HG03457 (cell line): ENCODE measurements around the gene FGF10.

Experiments
- ATAC-seq: cut with Tn5 transposase; IDR thresholded peaks from one replicate; pipeline ENCODE4 v1.9.1; 2021; ENCODE audit warnings: moderate number of reproducible peaks; ENCODE audit not compliant: unreplicated experiment

Gene FGF10

DNA sequence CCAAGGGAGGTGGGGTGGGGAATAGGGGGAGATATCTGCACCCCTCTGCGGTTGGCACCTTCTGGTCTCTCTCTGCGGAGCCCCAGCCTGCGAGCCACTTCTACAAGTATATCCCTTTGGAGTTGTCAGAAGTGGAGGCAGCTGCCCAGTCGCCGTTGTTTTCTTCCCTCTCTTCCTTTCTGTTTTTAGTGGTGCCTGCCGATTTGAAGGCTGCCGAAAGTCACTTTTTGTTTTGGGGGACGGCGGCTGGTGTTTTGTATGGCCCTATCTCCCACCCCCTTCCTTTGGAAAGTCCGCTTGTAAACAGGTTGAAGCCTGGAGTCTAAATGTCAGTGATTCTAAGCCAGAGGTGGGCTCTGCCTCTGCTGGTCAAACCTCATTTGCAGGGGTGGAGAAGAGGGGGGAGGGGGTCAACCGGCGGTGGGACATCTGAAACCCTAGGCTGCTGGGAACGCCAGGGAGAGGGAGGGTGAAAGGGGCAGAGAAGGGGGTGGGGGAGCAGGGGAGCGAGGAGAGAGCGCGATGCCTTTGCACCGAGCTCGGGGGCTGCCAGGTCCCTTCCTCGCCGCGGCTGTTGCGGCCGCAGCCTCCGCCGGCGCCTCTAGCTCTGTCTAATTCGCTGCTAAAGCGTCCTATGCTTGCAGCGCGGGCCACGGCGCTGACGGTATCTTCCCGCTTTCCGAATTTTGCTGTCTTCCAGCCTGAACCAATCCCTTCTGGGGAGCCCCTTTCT lies at the start of gene FGF10:
Gene FGF10 (minus strand): TSS at position 331 of the 733 bp plus-strand sequence. CDS start 738 bp downstream, outside the sequence.
- no peak for ATAC-seq

DNA sequence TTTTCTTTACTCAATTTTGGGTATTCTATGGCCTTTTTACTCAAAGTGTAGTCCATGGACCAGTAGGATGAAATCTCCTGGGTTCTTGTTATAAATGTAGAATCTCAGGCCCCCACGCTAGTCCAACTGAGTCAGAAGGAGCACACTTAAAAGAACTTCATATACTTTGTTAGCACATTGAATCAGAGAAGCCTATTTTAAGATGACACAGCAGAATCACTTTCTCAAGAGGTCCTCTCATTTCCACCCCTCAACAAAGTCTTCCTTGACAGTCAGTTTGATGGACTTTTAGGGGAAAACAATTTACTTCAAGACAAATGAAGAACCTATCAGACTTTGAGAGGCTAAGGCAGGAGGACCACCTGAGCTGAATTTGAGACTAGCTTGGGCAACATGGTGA lies 37.7 kb upstream of the FGF10 start:
- no peak for ATAC-seq

DNA sequence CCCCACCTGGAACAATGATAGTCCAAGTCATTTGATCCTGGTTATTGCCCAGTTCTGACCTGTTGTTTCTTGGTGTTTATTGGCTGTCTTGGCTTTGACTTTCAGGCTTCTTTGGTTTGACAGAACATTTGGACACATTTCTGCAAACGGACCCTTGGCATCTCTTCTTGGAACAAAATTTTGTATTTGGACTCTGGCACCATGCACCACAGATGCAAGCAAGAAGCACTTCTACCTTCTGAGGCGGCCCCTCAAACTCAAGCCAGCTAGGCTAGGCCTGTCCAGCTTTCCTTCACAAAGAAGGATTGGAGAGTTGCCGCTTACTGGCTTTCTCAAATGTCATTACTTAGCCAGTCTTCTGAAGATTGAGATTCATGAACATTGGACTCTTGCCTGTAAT lies 23.1 kb upstream of the FGF10 start:
- ATAC-seq = no peak

DNA sequence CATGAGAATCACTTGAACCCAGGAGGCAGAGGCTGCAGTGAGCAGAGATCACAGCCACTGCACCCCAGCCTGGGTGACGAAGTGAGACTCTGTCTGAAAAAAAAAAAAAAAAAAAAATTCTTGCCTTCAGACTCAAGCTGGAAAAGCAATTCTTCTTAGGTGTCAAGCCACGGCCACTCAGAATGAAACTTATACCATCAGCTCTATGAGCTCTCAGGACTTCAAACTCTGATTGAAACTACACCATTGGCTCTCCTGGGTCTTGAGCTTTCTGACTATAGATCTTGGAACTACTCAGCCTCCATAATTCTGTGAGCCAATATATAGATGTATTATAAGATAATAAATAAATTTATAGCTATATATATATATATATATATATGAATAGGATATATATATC lies 12.9 kb upstream of the FGF10 start:
- ATAC-seq = no peak

DNA sequence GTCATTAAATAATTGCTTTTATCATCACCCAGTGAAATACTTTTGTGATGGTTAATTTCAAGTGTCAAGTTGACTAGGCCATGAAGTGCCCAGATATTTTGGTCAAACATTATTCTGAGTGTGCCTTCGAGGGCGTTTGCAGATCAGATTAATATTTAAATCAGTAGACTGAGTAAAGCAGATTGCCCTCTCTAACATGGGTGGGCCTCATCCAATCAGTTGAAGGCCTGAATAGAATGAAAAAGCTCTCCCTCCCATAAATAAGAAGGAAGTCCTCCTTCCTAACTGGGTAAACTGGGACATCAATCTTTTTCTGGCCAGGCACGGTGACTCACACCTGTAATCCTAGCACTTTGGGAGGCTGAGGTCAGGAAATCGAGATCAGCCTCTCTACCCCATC lies 12.4 kb upstream of the FGF10 start:
- ATAC-seq = no peak

DNA sequence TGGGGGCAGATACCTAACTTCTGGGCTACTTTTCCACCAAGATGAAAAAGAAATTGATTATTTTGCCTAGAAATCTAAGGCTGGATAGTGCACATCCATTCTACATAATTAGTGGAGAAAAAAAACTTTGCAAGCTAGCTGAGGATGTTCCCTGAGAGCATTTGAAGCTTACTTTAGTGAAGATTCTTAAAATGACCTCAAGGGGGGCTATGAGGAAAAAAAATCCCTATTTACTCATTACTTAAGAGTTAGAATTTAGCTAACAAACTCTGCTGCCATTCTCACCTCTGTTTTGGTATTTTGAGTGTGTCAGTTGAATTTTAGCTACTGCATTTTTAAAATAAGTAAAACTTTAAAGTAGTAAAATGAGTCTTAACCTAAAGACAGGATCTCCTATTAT lies 9.2 kb upstream of the FGF10 start:
- ATAC-seq = no peak

DNA sequence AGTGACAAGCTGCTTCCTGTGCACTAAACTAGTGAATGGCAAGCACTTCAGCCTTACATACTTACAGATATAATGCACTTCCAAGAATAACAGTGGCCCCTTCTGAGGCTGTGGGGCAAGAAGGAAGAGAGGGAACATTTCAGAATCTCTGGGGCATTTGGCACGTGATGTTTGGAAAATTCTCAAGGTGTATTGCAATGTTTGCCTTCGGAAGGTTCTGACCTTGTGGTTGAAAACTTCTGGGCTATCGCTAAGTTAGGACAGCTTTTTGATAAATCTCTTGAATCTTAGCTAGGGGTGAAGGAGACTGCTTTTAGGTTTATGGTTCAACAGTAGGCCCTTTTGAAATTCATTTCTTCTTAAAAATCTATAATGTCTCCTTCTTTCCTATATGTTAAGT lies 7.1 kb upstream of the FGF10 start:
- no peak for ATAC-seq

DNA sequence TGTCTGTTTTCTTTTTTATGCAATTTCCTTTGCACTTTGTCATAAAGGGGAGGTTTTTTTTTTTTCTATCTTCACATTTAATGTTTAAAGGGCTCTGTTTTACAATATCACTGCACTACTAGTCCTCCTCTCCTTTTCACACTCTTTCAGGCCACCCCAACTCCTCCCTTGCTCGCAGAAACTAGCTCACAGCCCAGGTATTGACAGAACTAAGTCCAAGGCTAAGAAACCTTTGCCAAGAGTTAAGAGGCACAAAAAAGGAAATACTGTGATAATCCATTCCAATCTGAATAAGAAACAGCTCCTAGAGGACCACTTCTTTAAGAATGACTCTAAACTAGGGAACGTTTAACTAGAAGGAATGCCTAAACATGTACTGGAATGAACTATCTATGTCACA lies 1.1 kb upstream of the FGF10 start:
- ATAC-seq = no peak

DNA sequence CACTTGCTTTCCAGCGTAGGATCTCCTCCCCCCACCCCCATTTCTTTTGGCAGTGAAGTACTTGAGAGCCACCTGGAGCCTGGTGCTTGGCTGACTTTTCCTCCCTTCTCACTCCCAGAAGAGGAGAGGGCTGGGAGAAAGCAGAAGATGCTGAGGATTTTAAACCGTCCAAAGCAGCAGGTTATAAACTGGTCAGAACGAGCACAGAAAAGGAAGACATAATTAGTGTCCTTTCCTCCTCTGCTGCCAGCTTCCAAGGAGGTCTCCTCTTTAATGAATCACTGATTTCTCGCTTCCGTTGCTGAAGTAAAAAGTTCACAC lies 563 bp upstream of the FGF10 start:
- ATAC-seq = no peak

DNA sequence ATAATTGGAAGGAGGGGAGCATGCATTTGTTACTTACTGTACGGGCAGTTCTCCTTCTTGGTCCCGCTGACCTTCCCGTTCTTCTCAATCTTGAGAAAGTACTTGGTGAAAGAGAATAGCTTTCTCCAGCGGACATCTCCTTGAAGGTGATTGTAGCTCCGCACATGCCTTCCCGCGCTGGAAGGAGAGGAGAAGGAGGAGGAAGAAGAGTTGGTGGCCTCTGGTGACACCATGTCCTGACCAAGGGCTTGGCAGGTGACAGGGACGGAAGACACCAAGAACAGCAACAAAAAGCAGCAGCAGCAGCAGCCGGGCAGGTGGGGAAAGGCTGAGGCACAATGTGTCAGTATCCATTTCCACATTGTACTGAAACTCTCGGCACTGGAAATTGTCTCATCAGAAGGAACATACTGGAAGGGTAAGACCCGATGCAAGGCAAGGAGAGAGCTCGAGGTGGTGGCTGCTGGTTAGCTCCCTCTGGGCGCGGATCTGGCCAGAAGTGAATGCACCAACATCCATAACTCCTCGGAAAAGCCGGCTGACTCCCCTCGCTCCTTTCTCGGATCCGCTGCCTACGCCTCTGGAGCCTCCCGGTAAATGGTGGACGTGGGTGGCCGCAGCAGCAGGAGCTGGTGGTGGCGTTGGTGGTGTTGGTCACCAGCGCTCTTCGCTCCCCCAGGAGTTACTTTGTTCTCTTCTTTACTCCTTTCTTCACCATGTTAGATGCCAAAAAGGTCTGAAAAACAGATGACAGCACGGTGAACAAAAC lies 715 bp downstream of the FGF10 start:
- no peak for ATAC-seq

DNA sequence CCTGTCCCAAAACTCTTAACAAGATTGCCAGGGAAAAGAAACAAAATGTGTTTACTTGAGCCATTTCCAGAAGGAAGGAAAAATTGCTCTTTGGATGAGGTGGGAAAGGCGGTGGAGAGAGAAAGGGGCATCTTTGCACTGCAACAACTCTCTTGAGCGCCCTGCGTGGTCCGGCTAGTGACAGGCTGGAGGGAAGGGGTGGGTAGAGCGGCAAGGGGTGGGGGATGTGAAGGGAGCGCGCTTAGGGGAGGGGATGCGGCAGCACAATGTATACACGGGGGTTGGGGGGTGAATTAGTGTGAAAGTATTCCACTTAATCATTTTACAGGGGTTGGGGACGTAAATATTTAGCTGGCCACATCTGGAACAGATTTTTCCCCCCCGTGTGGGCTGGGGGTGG lies 1.3 kb downstream of the FGF10 start:
- no peak for ATAC-seq

DNA sequence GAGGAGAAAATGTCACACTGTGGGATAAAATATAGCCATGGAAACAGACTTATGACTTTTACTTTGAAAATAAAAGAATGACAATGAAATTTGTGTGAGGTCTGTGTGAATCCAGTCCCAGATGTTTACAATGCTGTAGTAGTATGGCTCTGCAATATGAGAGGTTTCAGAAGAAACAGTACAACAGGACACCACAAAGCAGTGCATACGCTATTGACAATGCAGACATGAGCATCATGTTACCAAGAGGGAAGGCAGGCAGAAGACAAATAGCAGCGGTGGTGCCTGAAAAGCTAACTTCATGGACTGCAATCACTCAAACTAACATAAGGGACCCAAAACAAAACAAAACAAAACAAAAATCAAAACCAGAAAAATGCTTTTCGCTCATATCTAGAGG lies 1.8 kb downstream of the FGF10 start:
- ATAC-seq = no peak

DNA sequence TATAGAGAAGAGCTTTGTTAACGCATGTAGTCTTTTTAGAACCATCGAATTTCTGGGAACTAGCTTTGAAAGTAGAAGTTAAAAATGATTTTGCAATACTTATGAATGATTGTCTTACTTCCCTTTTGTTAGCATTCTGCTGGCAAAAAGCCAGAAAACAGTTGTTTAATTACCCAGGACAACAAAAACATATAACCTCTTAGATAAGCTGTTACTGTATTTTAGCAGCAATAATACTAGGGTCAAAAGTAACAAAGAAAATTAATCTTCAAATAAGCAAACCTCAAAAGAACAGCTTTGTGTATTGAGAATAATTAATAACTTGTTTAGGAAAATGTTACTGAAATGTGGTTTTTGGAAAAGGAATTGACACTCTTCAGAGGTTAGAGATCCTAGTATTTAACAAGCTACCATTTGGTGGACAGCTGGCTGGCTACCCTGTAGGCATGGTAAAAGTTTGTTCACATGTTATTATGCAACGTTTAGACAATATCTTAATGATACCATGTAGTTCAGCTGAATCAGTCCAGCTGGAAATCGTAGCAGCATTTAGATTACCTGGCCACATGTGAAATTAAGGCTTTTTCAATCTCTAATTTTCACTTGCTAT lies 3.8 kb downstream of the FGF10 start:
- ATAC-seq = no peak

DNA sequence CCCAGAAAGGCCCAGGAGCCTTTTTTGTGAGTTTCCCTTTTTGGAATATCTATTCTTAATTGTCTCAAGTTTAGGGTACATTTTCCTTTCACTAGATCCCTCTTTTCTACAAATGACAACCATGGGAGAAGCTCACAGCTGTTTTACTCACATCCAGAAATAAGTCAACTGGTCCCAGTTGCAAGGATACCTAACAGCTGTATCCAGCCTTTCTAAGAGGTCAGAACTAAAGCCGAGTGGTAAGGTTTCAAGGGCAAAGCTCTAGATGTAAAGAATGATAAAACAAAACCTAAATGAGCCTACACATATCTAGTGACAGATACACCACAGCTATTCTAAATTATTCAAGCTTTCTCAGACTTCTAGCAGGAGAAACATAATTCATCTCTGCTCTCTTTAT lies 4.4 kb downstream of the FGF10 start:
- ATAC-seq = no peak

DNA sequence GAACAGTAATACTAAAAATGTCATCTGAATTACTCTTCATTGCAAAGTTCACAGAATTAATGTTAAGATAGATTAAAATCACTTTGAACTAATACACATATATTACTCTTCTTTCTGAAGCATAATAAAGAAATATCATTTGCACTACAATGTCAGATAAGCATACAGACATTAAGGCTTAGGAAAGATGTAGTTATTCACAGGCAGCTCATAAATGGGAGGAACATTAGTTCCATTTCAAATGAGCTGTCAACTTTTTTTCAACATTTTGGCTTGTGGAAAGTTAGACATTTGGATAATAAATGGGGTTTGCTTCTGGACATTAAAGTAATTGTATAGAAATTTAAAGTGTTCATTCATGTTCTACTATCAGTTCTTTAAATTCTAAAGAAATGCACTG lies 6.3 kb downstream of the FGF10 start:
- no peak for ATAC-seq

DNA sequence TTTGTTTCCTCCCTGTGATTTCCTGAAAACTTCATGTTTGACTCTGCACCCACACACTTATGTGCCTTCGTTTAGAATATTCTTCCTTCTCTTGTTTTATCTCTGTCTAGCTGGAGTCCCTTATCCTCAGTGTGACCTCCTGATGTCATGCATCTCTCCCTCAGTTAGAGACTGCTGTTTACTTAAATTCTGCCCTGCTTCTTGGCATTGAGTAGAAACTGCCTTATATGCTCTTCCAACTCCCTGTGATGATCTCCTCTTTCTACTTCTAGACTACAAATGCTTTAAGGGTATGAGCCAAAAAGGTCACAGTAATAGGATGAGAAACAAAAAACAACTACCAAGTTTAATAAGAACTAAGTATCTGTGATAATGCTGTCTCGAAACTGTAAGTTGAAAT lies 12.2 kb downstream of the FGF10 start:
- ATAC-seq = no peak

DNA sequence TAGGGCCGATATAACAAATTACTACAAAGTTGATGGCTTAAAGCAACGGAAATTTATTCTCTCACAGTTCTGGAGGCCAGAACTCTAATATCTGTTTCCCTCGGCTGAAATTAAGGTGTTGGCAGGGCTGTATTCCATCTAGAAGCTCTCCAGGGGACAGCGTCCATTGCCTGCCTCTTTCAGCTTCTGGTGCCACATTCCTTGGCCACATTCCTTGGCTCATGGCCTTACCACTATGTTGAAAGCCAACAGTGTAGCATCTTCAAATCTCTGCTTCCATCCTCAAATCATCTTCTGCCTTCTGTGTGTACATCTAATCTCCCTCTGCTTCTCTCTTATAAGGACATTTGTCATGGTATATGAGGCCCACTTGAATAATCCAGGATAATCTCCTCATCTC lies 17.2 kb downstream of the FGF10 start:
- no peak for ATAC-seq

DNA sequence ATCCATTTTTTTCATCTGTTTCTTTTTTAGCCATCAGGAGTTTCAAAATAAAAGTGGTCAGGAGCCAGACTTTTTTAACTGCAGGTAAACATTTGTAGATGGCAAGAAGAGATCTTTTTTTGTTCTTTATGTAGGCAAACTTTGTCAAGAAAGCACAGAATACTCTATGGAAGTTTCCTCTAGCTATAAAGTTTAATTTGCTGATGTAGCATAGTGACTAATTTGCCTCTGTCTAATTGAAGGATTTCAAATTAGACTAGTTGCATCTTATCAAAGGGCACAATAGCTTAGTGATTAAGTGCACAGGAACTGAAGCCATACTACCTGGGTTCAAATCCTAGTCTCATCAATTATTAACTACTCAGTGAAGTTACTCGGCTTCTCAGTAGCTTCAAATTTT lies 22.0 kb downstream of the FGF10 start:
- no peak for ATAC-seq

DNA sequence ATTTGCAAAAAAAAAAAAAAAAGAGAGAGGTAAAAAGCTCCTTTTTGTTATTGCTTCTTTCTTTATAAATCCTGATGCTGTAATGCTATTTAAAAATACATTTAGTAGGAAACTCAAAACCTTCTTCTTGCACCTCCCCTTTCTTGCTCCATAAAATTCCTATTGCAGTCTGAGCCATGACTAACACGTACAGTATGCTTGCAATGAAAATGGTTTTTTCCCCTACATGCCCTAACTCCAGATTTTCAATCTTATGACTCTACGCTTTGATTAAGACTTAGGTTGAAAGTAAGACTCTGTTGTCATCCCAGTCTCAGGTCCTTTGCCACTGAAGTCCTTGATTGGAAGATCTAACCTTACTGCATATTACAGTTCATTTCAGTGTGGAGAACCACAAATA lies 23.9 kb downstream of the FGF10 start:
- no peak for ATAC-seq

DNA sequence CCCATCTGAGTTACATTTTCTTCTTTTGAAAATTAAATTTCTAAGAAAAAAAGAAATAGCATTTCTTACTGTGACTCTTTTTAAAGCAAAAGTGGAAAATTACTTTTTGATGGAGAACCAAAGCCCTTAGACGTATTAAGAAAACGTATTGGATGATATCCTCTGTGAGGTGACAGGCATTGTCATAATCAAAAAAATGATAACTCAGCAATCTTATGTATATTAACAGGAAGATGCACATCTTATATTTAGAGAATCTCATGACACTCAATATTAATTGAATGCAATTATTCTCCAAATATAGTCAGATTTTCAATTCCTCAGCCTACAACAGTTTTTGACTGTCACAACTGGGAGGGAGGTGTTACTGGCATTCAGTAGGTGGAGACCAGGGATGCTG lies 25.1 kb downstream of the FGF10 start:
- ATAC-seq = no peak

DNA sequence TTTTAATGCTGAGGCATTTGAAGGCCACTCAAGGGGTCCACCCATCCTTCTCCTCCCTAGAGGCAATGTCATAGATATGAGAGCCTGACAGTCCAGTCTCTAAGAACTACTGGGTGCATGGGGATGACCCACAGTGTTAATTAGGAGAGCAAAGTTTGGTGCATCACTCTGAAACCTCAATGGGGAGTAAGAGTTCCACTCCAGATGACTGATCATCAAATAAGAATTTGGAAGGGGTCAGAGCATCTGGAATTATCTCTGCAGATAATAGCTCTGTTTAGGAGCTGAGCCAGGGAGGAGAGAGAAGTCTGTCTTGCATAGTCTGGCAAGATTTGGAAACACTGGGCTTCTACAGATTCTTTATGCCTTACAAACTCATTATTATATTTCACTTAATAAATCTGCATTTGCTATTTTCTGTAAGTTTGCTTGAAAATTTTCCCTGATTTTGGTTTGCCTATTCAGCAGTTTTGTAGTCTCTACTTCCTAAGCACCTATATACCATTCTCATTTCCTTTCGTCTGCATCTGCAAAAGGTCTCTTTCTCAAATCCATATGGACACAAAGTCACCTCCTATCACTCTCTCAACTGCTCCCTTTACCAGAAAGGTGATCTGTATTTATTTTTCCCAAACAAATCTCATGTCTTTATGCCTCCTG lies 27.7 kb downstream of the FGF10 start:
- no peak for ATAC-seq

DNA sequence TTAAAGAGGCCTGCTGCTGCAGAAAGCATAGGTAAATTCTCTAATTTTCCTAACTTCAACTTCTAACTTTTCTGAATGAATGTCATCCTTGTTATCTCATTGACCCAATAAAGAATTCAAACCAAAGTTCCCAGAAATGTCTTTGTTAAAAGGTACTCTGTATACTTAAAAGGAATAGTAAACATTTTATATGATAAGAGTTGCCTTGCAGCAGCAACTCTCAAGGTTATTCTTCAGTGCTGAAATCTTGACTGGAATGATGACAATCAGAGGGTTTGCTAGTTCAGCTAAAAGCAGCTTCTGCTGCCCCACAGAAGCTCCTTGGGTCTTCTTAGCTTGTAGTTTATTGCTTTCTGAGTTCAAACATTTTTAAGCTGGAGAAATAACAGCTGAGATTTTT lies 28.3 kb downstream of the FGF10 start:
- no peak for ATAC-seq
